Putamen (tissue), 1 donor: ENCODE measurements around the gene LSM4.
"Not testable (repeated sequence)": the region's sequence is repeated elsewhere in the genome, so short reads cannot be mapped to it uniquely, and the experiment has no call there.

ENCODE experiments used
- DNase-seq: peaks from one replicate; pipeline ENCODE4 v3.0.0-alpha.2; 2016; ENCODE audit warnings: low spot score

The LSM4 gene

GRCh38 chr19:18322759-18323460, at the start of gene LSM4:
TSS of gene LSM4 (minus strand) at chr19:18323076. CDS start at chr19:18323020, 56 bp downstream.
- DNase-seq, result peak; percentile 96

GRCh38 chr19:18368504-18369222, 45.8 kb upstream of the LSM4 start:
- DNase-seq, result no peak

- no peak for DNase-seq
Observed at GRCh38 chr19:18366021-18366435, 43.2 kb upstream of the LSM4 start.

- peak; percentile 52 for DNase-seq
Observed at GRCh38 chr19:18364826-18365528, 42.1 kb upstream of the LSM4 start.

GRCh38 chr19:18364277-18364825, 41.5 kb upstream of the LSM4 start:
- DNase-seq, result not testable (repeated sequence)

- DNase-seq, result no peak
Observed at GRCh38 chr19:18363787-18364186, 40.9 kb upstream of the LSM4 start.

GRCh38 chr19:18362934-18363542, 40.2 kb upstream of the LSM4 start:
- DNase-seq, result no peak

GRCh38 chr19:18361646-18362045, 38.8 kb upstream of the LSM4 start:
- no peak for DNase-seq

- no peak for DNase-seq
Observed at GRCh38 chr19:18357041-18357440, 34.2 kb upstream of the LSM4 start.

- DNase-seq, result not testable (repeated sequence)
Observed at GRCh38 chr19:18354743-18355142, 31.9 kb upstream of the LSM4 start.

GRCh38 chr19:18353378-18354005, 30.6 kb upstream of the LSM4 start:
- no peak for DNase-seq

GRCh38 chr19:18351544-18351943, 28.7 kb upstream of the LSM4 start:
- DNase-seq, result no peak

- DNase-seq, result no peak
Observed at GRCh38 chr19:18350490-18350889, 27.6 kb upstream of the LSM4 start.

- no peak for DNase-seq
Observed at GRCh38 chr19:18349524-18350128, 26.8 kb upstream of the LSM4 start.

- not testable (repeated sequence) for DNase-seq
Observed at GRCh38 chr19:18348818-18349339, 26.0 kb upstream of the LSM4 start.

GRCh38 chr19:18348171-18348570, 25.3 kb upstream of the LSM4 start:
- no peak for DNase-seq

- DNase-seq, result peak; percentile 67
Observed at GRCh38 chr19:18346091-18346490, 23.2 kb upstream of the LSM4 start.

- no peak for DNase-seq
Observed at GRCh38 chr19:18345296-18345695, 22.4 kb upstream of the LSM4 start.

- no peak for DNase-seq
Observed at GRCh38 chr19:18344582-18344950, 21.7 kb upstream of the LSM4 start.

GRCh38 chr19:18342090-18342632, 19.3 kb upstream of the LSM4 start:
- DNase-seq, result no peak
